IPS-18c (cell line): ENCODE data around the gene LMNTD1.
"Not testable (repeated sequence)": the region's sequence is repeated elsewhere in the genome, so short reads cannot be mapped to it uniquely, and the experiment has no call there.

ENCODE experiments used
- H3K4me3 ChIP-seq: 2 replicates; pipeline ENCODE4 v1.7.0; 2013; ENCODE audit warnings: low read depth, mild to moderate bottlenecking, low read length, moderate library complexity; ENCODE audit not compliant: insufficient read depth
- H3K9me3 ChIP-seq: one replicate; pipeline ENCODE4 v1.6.1; 2013; ENCODE audit warnings: mild to moderate bottlenecking, low read length, moderate library complexity; ENCODE audit not compliant: control insufficient read depth, insufficient read depth

Gene LMNTD1, protein sequence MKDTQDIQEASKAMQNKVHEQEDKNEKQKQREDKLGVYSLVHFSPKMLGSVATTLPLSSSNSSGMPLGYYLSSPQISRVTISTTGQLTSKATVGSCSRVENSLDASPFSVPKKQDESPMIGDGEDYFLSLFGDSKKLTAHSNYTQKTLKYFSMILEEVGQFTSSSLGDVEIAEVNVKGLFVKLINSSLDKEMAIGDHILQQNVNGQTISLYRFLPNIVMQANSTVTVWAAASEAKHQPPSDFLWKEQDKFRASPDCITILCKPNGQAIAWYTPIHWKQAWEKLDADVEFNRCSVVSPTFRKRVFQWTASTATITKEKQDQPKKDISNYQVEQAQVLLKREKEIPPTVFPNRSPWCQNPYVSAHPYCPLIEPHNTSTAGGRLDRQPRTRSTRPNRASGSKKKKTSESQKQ

DNA sequence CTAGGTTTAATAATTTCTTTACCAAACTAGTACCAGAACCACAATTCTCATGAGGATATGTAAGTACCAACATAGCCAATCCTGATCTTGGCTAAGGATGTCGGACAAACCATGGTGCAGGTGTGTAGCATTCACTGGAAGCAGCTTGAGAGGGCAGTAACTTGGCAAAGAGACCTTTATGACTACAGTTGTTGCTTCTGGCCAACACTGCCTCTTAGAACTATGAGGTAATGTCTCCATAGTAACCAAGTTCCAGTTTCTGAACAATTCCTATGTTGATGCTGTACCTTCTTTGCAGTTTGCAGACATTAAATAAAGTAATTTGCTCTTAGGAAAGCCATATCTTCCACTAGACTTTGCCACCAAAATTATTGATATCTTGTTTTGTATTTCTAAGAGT lies at the start of gene LMNTD1:
TSS of gene LMNTD1 (minus strand) at position 186 of the 400 bp plus-strand sequence. CDS start 324 bp downstream, outside the sequence.
- Histone ChIP-seq H3K9me3 (no peaks in the 10 kb centered on the region), H3K4me3 (no peak within 1 kb of the TSS)

DNA sequence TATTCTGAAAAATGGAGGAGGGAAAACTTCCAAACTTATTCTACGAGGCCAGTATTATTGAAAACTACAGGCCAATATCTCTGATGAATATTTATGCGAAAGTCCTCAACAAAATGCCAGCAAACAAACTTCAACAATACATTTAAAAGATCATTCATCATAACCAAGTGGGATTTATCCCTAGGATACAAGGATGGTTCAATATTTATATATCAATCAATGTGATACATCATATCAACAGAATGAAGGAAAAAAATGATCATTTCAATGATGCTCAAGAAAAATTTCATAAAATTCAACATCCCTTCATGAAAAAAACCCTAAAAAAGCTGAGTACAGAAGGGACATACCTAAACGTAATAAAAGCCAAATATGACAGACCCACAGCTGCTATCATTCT lies 45.9 kb upstream of the LMNTD1 start:
- Histone ChIP-seq H3K9me3 (no peaks in the 10 kb centered on the region), H3K4me3 (no peak overlapping the region)

DNA sequence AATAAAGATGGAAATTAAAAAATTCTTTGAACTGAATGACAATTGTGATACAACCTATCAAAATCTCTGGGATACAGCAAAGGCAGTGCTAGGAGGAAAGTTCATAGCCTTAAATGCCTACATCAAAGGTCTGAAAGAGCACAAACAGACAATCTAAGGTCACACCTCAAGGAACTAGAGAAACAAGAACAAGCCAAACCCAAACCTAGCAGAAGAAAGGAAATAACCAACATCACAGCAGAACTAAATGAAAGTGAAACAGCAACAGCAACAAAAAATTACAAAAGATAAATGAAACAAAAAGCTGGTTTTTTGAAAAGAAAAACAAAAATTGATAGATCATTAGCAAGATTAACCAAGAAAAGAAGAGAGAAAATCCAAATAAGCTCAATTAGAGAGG lies 42.4 kb upstream of the LMNTD1 start:
- H3K4me3 ChIP-seq, H3K9me3 ChIP-seq: not testable (repeated sequence)

DNA sequence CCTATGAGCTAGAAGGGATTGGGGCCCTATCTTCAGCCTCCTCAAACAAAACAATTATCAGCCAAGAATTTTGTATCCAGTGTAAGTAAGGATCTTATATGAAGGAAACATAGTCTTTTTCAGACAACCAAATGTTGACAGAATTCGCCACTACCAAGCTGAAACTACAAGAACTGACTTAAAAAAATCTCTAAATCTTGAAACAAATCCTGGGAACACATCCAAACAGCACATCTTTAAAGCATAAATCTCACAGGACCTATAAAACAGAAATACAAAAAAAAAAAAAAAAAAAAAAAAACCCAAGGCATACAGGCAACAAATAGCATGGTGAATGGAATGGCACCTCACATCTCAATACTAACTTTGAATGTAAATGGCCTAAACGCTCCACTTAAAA lies 41.3 kb upstream of the LMNTD1 start:
- H3K9me3 ChIP-seq: no peaks in the 10 kb centered on the region
- H3K4me3 ChIP-seq: no peak overlapping the region

DNA sequence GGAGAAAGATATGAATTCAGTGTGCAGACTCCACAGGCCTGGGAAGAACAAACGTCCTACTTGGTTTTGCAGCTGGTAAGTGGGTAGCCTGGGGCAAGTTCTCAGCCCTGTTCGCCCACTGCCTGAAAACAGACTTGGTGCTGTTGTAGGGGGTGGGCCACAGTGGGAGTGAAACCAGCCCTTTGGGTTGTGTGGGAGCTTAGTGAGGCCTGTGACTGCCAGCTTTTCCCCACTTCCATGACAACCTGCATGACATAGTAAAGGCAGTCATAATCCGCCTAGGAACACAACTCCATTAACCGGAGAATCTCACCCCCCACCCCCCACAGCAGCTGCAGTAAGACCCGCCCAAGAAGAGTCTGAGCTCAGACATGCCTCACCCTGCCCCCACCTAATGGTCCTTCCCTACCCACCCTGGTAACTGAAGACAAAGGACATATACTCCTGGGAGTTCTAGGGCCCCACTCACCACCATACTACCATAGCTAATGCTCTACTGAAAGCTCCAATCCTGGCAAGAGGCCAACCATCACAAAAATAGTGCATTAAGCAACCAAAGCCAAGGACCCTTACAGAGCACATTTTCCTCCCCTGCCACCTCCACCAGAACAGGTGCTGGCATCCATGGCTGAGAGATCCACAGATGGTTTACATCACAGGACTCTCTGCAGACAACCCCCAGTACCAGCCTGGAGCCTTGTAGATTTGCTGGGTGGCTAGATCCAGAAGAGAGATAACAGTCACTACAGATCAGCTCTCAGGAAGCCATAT lies 39.8 kb upstream of the LMNTD1 start:
- Histone ChIP-seq H3K9me3 (no peaks in the 10 kb centered on the region), H3K4me3 (no peak overlapping the region)

DNA sequence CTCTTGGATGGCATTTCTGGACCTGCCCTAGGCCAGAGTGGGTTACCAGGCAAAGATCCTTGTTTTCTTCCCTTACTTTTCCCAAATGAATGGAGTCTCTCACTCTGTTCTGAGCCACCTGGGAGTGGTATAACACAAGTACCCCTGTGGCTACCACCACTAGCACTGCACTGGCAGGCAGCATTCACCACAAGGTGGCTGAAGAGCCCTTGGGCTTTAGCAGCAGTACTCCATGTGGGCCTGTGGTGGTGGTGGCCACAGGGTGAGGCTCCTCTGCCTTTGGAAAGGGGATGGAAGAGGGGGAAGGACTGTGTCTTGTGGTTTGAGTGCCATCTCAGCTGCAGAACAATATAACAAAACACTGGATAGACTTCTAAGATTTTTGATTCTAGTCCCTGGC lies 38.1 kb upstream of the LMNTD1 start:
- H3K9me3 ChIP-seq: no peaks in the 10 kb centered on the region
- no peak overlapping the region for H3K4me3 ChIP-seq

DNA sequence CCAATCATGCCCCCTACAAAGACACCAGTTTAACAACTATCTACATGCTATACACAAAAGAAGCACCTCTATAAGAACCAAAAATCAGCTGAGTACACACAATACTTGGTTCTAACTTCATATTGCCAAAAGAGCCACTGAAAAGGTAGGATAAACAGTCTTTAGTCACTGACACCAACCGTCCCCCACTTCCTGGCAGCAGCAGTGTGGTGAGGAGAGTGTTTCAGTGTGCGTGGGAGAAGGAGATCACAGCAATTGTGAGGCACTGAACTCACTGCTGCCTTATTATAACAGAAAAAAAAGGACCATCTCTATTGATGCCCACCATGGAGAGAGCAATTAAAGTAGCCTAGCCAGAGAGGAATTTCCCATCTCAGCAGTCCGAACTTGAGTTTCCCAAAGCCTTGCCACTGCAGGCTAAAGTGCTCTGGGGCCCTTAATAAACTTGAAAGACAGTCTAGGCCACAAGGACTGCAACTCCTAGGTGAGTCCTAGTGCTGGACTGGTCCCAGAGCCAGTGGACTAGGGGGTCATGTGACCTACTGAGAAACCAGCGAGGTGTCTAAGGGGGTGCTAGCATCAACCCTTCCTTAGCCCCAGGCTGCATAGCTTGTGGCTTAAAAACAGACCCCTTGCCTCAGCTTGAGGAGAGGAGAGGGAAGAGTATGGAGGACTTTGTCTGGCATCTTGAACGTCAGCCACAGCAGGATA lies 37.1 kb upstream of the LMNTD1 start:
- H3K9me3 ChIP-seq: no peaks in the 10 kb centered on the region
- no peak overlapping the region for H3K4me3 ChIP-seq

DNA sequence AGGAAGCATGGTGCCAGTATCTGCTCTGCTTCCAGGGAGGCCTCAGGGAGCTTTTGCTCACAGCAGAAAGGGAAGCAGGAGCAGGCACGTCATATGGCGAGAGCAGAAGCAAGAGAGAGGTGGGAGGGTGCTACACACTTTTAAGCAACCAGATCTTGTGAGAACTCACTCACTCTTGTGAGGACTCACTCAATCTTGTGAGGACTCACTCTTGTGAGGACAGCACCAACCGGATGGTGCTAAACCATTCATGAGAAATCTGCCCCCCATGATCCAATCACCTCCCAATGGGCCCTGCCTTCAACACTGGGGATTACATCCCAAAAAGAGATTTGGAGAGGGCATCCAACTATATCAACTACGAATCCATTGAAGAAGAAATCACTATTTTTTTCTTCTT lies 34.3 kb upstream of the LMNTD1 start:
- no peak overlapping the region for H3K4me3 ChIP-seq
- H3K9me3 ChIP-seq: no peaks in the 10 kb centered on the region

DNA sequence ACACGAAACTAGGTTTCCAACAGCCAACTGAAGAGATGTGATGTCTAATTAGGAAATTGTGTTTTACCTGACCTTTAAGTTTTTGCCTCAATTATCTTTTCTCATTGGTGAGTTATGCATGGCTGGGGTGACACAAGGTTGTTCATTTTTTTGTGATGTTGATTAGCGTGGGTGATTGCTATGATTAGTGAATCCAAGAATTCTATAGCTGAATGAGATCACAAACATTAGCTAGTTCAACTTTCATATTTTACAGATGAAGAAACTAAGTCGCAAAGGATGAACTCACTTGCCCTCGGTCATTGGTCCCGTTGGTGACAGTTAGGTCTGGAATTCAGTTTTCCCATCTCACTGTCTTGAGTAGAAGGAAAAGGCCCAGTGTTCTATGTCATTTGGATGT lies 32.6 kb upstream of the LMNTD1 start:
- no peak overlapping the region for H3K4me3 ChIP-seq
- no peaks in the 10 kb centered on the region for H3K9me3 ChIP-seq

DNA sequence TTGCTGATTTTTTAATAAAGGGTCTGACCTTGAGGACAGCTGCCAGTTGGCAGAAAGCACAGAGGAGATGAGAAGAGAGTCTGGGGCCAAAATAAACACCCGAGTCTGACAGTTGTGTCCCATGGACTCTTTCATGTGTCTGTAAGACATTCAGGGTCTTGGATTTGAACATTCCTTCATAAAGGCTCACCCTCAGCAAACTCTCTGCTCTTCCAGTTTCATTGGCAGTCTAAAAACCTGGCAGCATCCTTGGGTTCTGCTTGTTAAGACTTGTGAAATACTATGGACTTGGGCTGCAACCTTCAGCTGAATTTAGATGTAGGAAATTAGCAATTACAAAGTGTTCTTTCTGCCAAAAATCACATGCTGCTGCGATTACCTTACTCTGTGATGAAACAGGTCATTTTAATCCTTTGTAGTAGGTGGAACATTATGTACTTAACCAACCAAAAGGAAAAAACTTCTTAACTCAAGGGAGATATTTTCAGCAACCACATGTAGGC lies 32.0 kb upstream of the LMNTD1 start:
- H3K9me3 ChIP-seq: no peaks in the 10 kb centered on the region
- no peak overlapping the region for H3K4me3 ChIP-seq

DNA sequence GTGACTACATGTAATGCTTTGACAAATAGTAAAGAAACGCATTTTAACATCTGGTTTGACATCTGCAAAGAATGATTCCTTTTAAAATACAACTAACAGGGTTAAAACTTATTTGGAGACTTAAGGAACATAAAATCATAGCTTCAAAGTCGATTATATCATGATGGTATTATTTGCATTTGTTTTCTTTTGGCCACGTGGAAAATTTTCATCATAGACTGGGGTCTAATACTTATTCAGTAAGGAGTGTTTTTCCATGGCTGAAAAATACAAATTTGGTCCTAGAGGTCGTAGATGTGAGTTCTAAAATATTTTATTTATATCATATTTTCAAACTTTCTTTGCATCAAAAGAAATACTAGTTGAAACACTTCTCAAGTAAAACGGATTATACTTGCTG lies 31.5 kb upstream of the LMNTD1 start:
- Histone ChIP-seq H3K4me3 (no peak overlapping the region), H3K9me3 (no peaks in the 10 kb centered on the region)

DNA sequence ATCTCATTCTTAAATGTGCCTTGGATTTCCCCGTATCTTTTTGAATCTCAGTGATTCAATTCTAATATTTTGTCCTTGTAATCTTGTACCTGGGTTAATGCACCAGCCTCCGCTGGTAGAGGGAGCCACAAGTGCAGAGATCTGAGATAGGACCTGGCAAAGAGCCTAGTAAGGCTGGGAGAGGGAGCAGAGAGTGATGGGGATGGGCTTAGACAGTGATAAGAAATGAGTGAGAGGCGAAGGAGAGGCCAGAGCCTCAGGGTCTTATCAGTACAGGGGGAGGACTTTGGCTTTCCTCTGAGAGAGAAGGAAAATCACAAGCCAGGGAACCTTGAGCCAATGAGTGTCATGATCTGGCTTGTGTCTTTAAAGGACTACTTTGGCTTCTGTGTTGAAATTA lies 30.5 kb upstream of the LMNTD1 start:
- no peak overlapping the region for H3K4me3 ChIP-seq

DNA sequence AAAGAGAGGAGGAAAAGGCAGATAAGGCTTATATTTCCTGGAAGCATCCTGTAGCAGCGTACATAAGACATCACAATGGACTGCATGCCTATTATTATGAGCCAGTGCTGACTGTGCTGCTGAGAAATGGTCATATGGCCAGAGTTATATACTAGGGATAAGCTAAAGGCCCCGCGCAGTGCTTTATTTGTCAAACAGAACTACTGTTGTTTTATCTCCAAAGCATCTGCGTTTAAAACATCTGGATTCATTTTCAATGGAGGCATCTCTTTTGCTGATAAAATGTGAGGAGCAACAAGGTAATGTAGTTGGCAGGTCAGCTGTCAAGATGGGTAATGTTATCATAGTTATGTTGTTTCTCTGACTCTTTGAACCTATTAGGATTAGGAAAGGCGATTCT lies 28.0 kb upstream of the LMNTD1 start:
- Histone ChIP-seq H3K9me3 (no peaks in the 10 kb centered on the region), H3K4me3 (no peak overlapping the region)

More for the DNA sequence above, 30.5 kb upstream of the LMNTD1 start:
- no peaks in the 10 kb centered on the region for H3K9me3 ChIP-seq

DNA sequence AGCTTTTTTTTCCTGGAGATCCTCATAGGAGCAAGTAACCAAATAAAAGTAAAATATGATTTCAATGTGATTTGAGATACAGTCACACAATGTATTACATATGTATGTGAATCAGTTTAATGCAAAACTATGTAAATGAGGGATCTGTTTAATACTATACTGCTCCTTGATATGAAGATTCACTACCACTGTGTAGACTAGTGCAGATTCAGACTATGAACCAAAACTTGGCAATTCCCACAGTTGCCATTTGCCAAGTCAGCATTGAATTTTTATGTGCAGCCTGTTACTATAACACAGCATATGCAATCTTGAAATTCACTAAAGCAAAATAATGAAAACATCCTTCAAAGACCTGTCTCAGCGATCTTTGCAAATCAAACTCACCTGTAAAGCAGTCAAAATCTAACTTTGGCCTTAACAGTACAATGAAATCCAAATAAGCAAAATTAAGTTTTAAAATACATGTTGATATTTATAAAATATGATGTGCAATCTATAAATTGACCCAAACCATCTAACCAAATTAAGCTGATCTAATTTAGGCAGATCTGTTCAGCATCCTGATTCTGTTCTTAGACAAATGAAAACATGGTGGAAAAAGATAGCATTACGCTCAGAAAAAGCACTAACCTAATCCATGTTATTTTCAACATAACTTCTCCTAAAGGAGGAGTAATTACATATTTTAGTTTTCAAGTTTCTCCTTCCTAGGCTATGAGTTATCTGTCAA lies 25.5 kb upstream of the LMNTD1 start:
- H3K4me3 ChIP-seq: no peak overlapping the region
- H3K9me3 ChIP-seq: no peaks in the 10 kb centered on the region

DNA sequence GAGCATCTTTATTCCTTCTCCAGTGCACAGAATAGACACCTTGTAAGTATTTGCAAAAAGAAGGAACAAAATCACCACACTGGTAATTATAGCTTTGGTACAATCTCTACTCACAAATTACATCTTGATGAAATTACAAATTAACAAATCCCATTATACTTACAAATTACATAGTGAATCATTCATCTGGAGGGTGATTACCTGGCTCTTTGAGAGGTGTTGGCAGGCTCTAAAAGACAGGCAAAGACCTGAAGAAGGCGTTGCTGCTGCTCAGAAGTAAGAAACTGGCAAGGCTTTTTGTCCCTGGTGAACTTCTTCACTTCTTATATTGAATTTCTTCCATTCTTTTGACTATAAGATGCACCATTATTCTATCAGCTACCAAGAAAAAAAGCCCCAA lies 21.7 kb upstream of the LMNTD1 start:
- Histone ChIP-seq H3K4me3 (no peak overlapping the region), H3K9me3 (no peaks in the 10 kb centered on the region)

DNA sequence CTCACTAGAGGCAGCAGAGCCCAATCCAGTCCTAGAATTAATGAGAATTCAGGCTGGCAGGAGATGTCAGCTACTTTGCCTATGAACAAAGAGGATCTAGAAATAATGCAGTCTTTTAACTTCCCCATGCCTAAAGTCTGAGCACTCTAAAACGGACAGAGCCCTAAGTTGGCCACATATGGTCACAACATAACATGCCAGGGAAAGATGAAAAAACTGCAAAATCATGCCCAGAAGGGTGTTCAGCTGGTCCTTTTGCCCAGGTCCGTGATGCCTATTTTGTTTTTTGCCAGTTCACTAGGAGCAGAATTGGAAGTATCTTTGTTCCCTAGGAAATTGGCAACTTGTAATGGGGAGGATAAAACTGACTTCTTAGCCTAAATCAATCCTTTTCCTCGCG lies 20.3 kb upstream of the LMNTD1 start:
- H3K9me3 ChIP-seq: no peaks in the 10 kb centered on the region
- no peak overlapping the region for H3K4me3 ChIP-seq

DNA sequence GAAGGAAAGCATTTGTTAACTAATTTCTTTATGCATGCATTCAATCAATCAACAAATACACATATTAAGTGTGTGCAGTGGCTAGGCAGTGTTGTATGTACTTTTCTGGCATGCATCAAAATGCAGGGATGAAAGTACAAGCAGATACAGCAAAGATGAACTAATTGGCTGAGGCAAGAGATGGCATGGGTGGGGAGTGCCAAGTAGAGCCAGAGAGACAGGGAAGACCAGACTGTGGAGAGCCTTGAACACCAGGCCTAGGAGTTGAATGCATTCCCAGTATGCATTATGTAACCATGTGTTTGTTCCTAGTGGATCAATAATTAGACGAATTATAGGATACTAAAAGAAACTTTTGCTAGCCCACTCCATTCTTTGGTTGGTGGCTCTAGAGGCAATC lies 17.3 kb upstream of the LMNTD1 start:
- H3K9me3 ChIP-seq: no peaks in the 10 kb centered on the region
- no peak overlapping the region for H3K4me3 ChIP-seq
